H9 (cell line): Measurements from ENCODE around the gene COMP. TPM values are rescaled to one million over a fixed set of nuclear protein-coding genes. Genes with fewer than 3 reads are reported as not detected.

Experiments
- DNase-seq: peaks from one replicate; pipeline ENCODE4 v3.0.0-alpha.2; 2017
- H2AFZ ChIP-seq: one replicate; pipeline ENCODE4 v1.6.1; 2013; ENCODE audit warnings: mild to moderate bottlenecking, low read length, control low read depth, moderate library complexity
- H2AK5ac ChIP-seq: 2 replicates; pipeline ENCODE4 v1.6.1; 2013; ENCODE audit warnings: low read length, control low read depth, mixed read lengths; ENCODE audit not compliant: insufficient read length
- H2BK120ac ChIP-seq: one replicate; pipeline ENCODE4 v1.6.1; 2013; ENCODE audit warnings: low read depth, mild to moderate bottlenecking, low read length, control low read depth, inconsistent platforms; ENCODE audit not compliant: poor library complexity, severe bottlenecking
- H2BK12ac ChIP-seq: 2 replicates; pipeline ENCODE4 v1.6.1; 2013; ENCODE audit warnings: low read length, control low read depth, mixed read lengths, low read depth; ENCODE audit not compliant: insufficient read length
- H2BK15ac ChIP-seq: 2 replicates; pipeline ENCODE4 v1.6.1; 2013; ENCODE audit warnings: low read depth, low read length, control low read depth
- H2BK20ac ChIP-seq: one replicate; pipeline ENCODE4 v1.6.1; 2013; ENCODE audit warnings: low read depth, mild to moderate bottlenecking, low read length, control low read depth, inconsistent platforms; ENCODE audit not compliant: poor library complexity, severe bottlenecking
- H2BK5ac ChIP-seq: 2 replicates; pipeline ENCODE4 v1.6.1; 2013; ENCODE audit warnings: low read length, control low read depth, mixed read lengths; ENCODE audit not compliant: insufficient read length
- H3K14ac ChIP-seq: 2 replicates; pipeline ENCODE4 v1.6.1; 2013; ENCODE audit warnings: low read length, control low read depth; ENCODE audit not compliant: insufficient read depth
- H3K18ac ChIP-seq: 2 replicates; pipeline ENCODE4 v1.6.1; 2013; ENCODE audit warnings: low read depth, mild to moderate bottlenecking, mixed read lengths, low read length, control low read depth; ENCODE audit not compliant: insufficient read length
- H3K23ac ChIP-seq: 2 replicates; pipeline ENCODE4 v1.6.1; 2013; ENCODE audit warnings: low read length, control low read depth, mixed read lengths, low read depth; ENCODE audit not compliant: insufficient read length
- H3K23me2 ChIP-seq: 2 replicates; pipeline ENCODE4 v1.6.1; 2013; ENCODE audit warnings: low read depth, mild to moderate bottlenecking, mixed read lengths, low read length, control low read depth; ENCODE audit not compliant: insufficient read length, poor library complexity, severe bottlenecking
- H3K27ac ChIP-seq: 2 replicates; pipeline ENCODE4 v1.5.1; 2013; ENCODE audit warnings: low read length, control low read depth, mixed read lengths, low read depth; ENCODE audit not compliant: insufficient read length
- H3K27me3 ChIP-seq: 2 replicates; pipeline ENCODE4 v1.6.1; 2013; ENCODE audit warnings: low read length, control low read depth, inconsistent platforms; ENCODE audit not compliant: insufficient read depth
- H3K4ac ChIP-seq: 2 replicates; pipeline ENCODE4 v1.6.1; 2013; ENCODE audit warnings: low read depth, mild to moderate bottlenecking, control low read depth, inconsistent platforms, low read length, moderate library complexity
- H3K4me1 ChIP-seq: 2 replicates; pipeline ENCODE4 v1.6.1; 2013; ENCODE audit warnings: low read length, control low read depth, inconsistent platforms; ENCODE audit not compliant: insufficient read depth
- H3K4me2 ChIP-seq: 2 replicates; pipeline ENCODE4 v1.6.1; 2013; ENCODE audit warnings: low read length, control low read depth, mixed read lengths; ENCODE audit not compliant: insufficient read length, insufficient read depth
- H3K56ac ChIP-seq: 2 replicates; pipeline ENCODE4 v1.6.1; 2013; ENCODE audit warnings: low read depth, mild to moderate bottlenecking, mixed read lengths, low read length, control low read depth; ENCODE audit not compliant: insufficient read length
- H3K79me1 ChIP-seq: 2 replicates; pipeline ENCODE4 v1.6.1; 2013; ENCODE audit warnings: low read depth, mild to moderate bottlenecking, moderate library complexity, low read length, control low read depth, inconsistent platforms; ENCODE audit not compliant: insufficient read depth, poor library complexity, severe bottlenecking
- H3K79me2 ChIP-seq: 2 replicates; pipeline ENCODE4 v1.6.1; 2013; ENCODE audit warnings: low read length, control low read depth, inconsistent platforms; ENCODE audit not compliant: insufficient read depth
- H3K9ac ChIP-seq: 2 replicates; pipeline ENCODE4 v1.6.1; 2013; ENCODE audit warnings: low read length, control low read depth, mixed read lengths; ENCODE audit not compliant: insufficient read length; ENCODE audit errors: extremely low read depth
- H3K9me3 ChIP-seq: one replicate; pipeline ENCODE4 v1.6.1; 2013; ENCODE audit warnings: low read depth, low read length, inconsistent platforms; ENCODE audit not compliant: control insufficient read depth
- H3T11ph ChIP-seq: one replicate; pipeline ENCODE4 v1.6.1; 2013; ENCODE audit warnings: mild to moderate bottlenecking, low read length, control low read depth, inconsistent platforms
- H4K20me1 ChIP-seq: one replicate; pipeline ENCODE4 v1.6.1; 2013; ENCODE audit not compliant: control insufficient read depth, insufficient read length, insufficient read depth
- H4K5ac ChIP-seq: 2 replicates; pipeline ENCODE4 v1.6.1; 2013; ENCODE audit warnings: low read depth, mild to moderate bottlenecking, mixed read lengths, low read length, control low read depth; ENCODE audit not compliant: insufficient read length
- H4K8ac ChIP-seq: replicated peaks from 2 replicates; pipeline ENCODE4 v1.6.1; 2013; ENCODE audit warnings: low read length, control low read depth, mixed read lengths, low read depth; ENCODE audit not compliant: insufficient read length
- H4K91ac ChIP-seq: 2 replicates; pipeline ENCODE4 v1.6.1; 2013; ENCODE audit warnings: low read depth, mild to moderate bottlenecking, moderate library complexity, mixed read lengths, low read length, control low read depth; ENCODE audit not compliant: insufficient read length
- H3K27ac Mint-ChIP-seq, 3 experiments: 2 replicates in 2 of 3; 3 replicates in 1 of 3; pipeline ENCODE4 v1.8.0; 2020 to 2021; ENCODE audit warnings: mixed read lengths in 3 of 3, mild to moderate bottlenecking in 1 of 3, moderate library complexity in 1 of 3
- H3K27me3 Mint-ChIP-seq: 2 replicates; pipeline ENCODE4 v1.8.0; 2021; ENCODE audit warnings: low read depth, mild to moderate bottlenecking, moderate library complexity, mixed read lengths
- H3K36me3 Mint-ChIP-seq, 3 experiments: 2 replicates in 2 of 3; 3 replicates in 1 of 3; pipeline ENCODE4 v1.8.0; 2020 to 2021; ENCODE audit warnings: low read depth in 3 of 3, mixed read lengths in 3 of 3; ENCODE audit not compliant: insufficient read depth in 1 of 3
- H3K4me1 Mint-ChIP-seq, 2 experiments: 2 replicates each; pipeline ENCODE4 v1.8.0; 2020; ENCODE audit warnings: mixed read lengths in 2 of 2
- H3K4me3 Mint-ChIP-seq, 2 experiments: 2 replicates in 1 of 2; 3 replicates in 1 of 2; pipeline ENCODE4 v1.8.0; 2020 to 2021; ENCODE audit warnings: mild to moderate bottlenecking in 2 of 2, mixed read lengths in 2 of 2, moderate library complexity in 1 of 2
- H3K9me3 Mint-ChIP-seq, 2 experiments: 2 replicates in 1 of 2; 3 replicates in 1 of 2; pipeline ENCODE4 v1.8.0; 2020; ENCODE audit warnings: mild to moderate bottlenecking in 2 of 2, mixed read lengths in 2 of 2, moderate library complexity in 1 of 2
- CTCF ChIP-seq: fragments of 200-600 bp; sonication (generic); conservative IDR thresholded peaks from 3 replicates; pipeline ENCODE4 v1.8.0; 2021; ENCODE audit warnings: antibody characterized with exemption, mild to moderate bottlenecking
- WGBS: extraction: QIAGEN DNeasy Blood & Tissue Kit; methylation state at CpG from one replicate; pipeline ENCODE4 v1.1.7; 2013; ENCODE audit warnings: missing lambda C conversion rate, low lambda C conversion rate, mixed read lengths; ENCODE audit not compliant: insufficient read length; ENCODE audit errors: extremely low coverage; 5-methylcytosine and 5-hydroxymethylcytosine counted together
- total RNA-seq: library from RNA; stranded (reverse); gene quantifications from 2 replicates; pipeline ENCODE4 v1.2.1, GENCODE V29; 2021

The COMP gene
- total RNA-seq, 1 experiment from 2014 or later, result 0.15 TPM

GRCh38 chr19:18751571-18751970 is 39.5 kb downstream of the COMP start:
- Mint-ChIP-seq H3K36me3 (peaks cover 3 to 33% (median 11%) of the 10 kb centered on the region in 3 experiments; a peak in 6 of 7 replicates), H3K27me3 (no peaks in the 10 kb centered on the region), H3K4me3 (no peak overlapping the region), H3K9me3 (no peaks in the 10 kb centered on the region), H3K27ac (peak overlapping the region in 1 of 3 experiments; percentile 46; a peak in 1 of 7 replicates), H3K4me1 (peaks cover 7 to 19% of the 10 kb centered on the region in 2 experiments)
- Histone ChIP-seq H3K4me1 (no peaks in the 10 kb centered on the region), H3K79me1 (no peaks in the 10 kb centered on the region), H3K14ac (no peak overlapping the region; the same call in 1 of the 2 replicates), H3K27ac (no peak overlapping the region), H2AK5ac (no peak overlapping the region), H4K91ac (no peak overlapping the region), H2BK15ac (no peak overlapping the region; the same call in 1 of the 2 replicates), H4K5ac (no peak overlapping the region), H3K4me2 (no peak overlapping the region), H3T11ph (no peak overlapping the region), H3K56ac (no peak overlapping the region), H2BK5ac (no peak overlapping the region), H3K9ac (no peak overlapping the region), H3K4ac (no peak overlapping the region), H2AFZ (no peak overlapping the region), H3K23me2 (no peaks in the 10 kb centered on the region), H3K79me2 (no peaks in the 10 kb centered on the region), H2BK20ac (no peak overlapping the region), H3K23ac (no peak overlapping the region), H2BK12ac (no peak overlapping the region), H4K8ac (no peak overlapping the region), H4K20me1 (no peaks in the 10 kb centered on the region), H3K27me3 (no peaks in the 10 kb centered on the region), H3K18ac (no peak overlapping the region), H2BK120ac (no peak overlapping the region), H3K9me3 (no peaks in the 10 kb centered on the region)
- no CpG with 5 or more reads among the region's 10 CpGs for WGBS
- DNase-seq, result no peak
- TF ChIP-seq CTCF, result no peak
